ENCODE results near the gene PLCL1.

PLCL1 gene

DNA sequence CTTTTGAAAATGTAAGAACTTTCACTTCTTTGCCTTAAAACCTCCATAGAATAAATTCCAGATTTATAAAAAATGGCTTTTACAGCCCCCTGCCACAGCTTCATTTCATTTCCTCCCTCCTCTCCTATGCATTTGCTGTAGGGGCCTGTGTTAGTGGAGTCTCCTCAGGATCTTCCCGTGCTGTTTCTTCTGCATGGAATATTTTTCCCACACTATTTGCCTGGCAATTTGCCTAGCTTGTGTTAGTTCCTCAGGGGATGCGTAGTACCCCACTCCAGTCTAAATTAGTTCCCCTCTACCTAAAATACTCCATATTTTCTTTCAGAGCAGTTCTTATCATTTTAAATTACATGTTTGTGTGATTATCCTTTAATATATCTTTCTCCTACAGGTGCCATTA, 262.2 kb downstream of the PLCL1 start:
- TF ChIP-seq, protein P1, sequence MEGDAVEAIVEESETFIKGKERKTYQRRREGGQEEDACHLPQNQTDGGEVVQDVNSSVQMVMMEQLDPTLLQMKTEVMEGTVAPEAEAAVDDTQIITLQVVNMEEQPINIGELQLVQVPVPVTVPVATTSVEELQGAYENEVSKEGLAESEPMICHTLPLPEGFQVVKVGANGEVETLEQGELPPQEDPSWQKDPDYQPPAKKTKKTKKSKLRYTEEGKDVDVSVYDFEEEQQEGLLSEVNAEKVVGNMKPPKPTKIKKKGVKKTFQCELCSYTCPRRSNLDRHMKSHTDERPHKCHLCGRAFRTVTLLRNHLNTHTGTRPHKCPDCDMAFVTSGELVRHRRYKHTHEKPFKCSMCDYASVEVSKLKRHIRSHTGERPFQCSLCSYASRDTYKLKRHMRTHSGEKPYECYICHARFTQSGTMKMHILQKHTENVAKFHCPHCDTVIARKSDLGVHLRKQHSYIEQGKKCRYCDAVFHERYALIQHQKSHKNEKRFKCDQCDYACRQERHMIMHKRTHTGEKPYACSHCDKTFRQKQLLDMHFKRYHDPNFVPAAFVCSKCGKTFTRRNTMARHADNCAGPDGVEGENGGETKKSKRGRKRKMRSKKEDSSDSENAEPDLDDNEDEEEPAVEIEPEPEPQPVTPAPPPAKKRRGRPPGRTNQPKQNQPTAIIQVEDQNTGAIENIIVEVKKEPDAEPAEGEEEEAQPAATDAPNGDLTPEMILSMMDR (conservative IDR thresholded peaks at IDR 0.05; ENCODE audit: low read depth, low read length) = no peak
- H3K4me3 ChIP-seq (IDR thresholded peaks at IDR 0.05; ENCODE audit: insufficient read depth, low read depth, low read length) = no peak overlapping the region
- H3K27me3 ChIP-seq (ENCODE audit: insufficient read depth, low read depth) = no peaks in the 10 kb centered on the region
- no peaks in the 10 kb centered on the region for H3K79me2 ChIP-seq (ENCODE audit: insufficient read depth, low read depth)
- H3K9ac ChIP-seq = no peak overlapping the region
- no peak overlapping the region for H2AFZ ChIP-seq (ENCODE audit: low read depth)
- no peaks in the 10 kb centered on the region for H4K20me1 ChIP-seq (ENCODE audit: insufficient read depth)
- no peak overlapping the region for H3K27ac ChIP-seq
- no peaks in the 10 kb centered on the region for H3K36me3 ChIP-seq (ENCODE audit: insufficient read depth)
- H3K4me2 ChIP-seq = no peak overlapping the region
- no peaks in the 10 kb centered on the region for H3K4me1 ChIP-seq (ENCODE audit: low read depth, poor library complexity, severe bottlenecking)

DNA sequence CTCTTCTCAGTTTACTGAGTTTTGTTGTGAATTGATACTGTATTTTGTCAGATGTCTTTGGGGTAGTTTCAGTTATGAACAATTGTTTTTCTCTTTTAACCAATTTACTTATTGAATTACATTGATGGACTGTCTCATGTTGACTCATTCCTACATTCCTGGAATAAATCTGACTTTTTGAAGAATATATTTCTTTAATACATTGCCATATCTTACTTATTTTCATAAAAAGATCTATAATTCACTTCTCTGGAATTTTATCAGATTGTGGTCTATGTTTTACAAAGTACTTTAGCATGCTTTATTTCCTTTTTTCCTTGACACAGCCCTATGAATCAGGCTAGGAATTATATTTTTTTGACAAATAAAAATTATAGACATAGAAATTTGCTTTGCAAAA, 268.3 kb downstream of the PLCL1 start:
- Histone ChIP-seq H3K36me3 (ENCODE audit: insufficient read depth) (no peaks in the 10 kb centered on the region), H3K27ac (no peak overlapping the region), H3K9ac (no peak overlapping the region), H3K4me2 (no peak overlapping the region), H3K4me1 (ENCODE audit: low read depth, poor library complexity, severe bottlenecking) (no peaks in the 10 kb centered on the region), H3K4me3 (IDR thresholded peaks at IDR 0.05; ENCODE audit: insufficient read depth, low read depth, low read length) (no peak overlapping the region), H3K79me2 (ENCODE audit: insufficient read depth, low read depth) (no peaks in the 10 kb centered on the region), H2AFZ (ENCODE audit: low read depth) (no peak overlapping the region), H3K27me3 (ENCODE audit: insufficient read depth, low read depth) (no peaks in the 10 kb centered on the region), H4K20me1 (ENCODE audit: insufficient read depth) (no peaks in the 10 kb centered on the region)
- TF ChIP-seq, protein P1 (conservative IDR thresholded peaks at IDR 0.05; ENCODE audit: low read depth, low read length) = no peak

- H3K36me3 ChIP-seq (ENCODE audit: insufficient read depth) = no peaks in the 10 kb centered on the region
- H3K4me2 ChIP-seq = no peak overlapping the region
- no peaks in the 10 kb centered on the region for H3K27me3 ChIP-seq (ENCODE audit: insufficient read depth, low read depth)
- H3K4me3 ChIP-seq (IDR thresholded peaks at IDR 0.05; ENCODE audit: insufficient read depth, low read depth, low read length) = no peak overlapping the region
- no peak overlapping the region for H3K9ac ChIP-seq
- no peak overlapping the region for H2AFZ ChIP-seq (ENCODE audit: low read depth)
- no peaks in the 10 kb centered on the region for H3K79me2 ChIP-seq (ENCODE audit: insufficient read depth, low read depth)
- TF ChIP-seq, protein P1 (conservative IDR thresholded peaks at IDR 0.05; ENCODE audit: low read depth, low read length) = no peak
- H4K20me1 ChIP-seq (ENCODE audit: insufficient read depth) = no peaks in the 10 kb centered on the region
- no peaks in the 10 kb centered on the region for H3K4me1 ChIP-seq (ENCODE audit: low read depth, poor library complexity, severe bottlenecking)
- no peak overlapping the region for H3K27ac ChIP-seq
Measured at GRCh38 chr2:198073253-198073652, 268.9 kb downstream of the PLCL1 start.

- no peak overlapping the region for H3K4me3 ChIP-seq (IDR thresholded peaks at IDR 0.05; ENCODE audit: insufficient read depth, low read depth, low read length)
- H4K20me1 ChIP-seq (ENCODE audit: insufficient read depth) = no peaks in the 10 kb centered on the region
- H3K4me1 ChIP-seq (ENCODE audit: low read depth, poor library complexity, severe bottlenecking) = no peaks in the 10 kb centered on the region
- no peak overlapping the region for H2AFZ ChIP-seq (ENCODE audit: low read depth)
- H3K79me2 ChIP-seq (ENCODE audit: insufficient read depth, low read depth) = no peaks in the 10 kb centered on the region
- no peaks in the 10 kb centered on the region for H3K27me3 ChIP-seq (ENCODE audit: insufficient read depth, low read depth)
- no peak overlapping the region for H3K4me2 ChIP-seq
- no peaks in the 10 kb centered on the region for H3K36me3 ChIP-seq (ENCODE audit: insufficient read depth)
- TF ChIP-seq, protein P1 (conservative IDR thresholded peaks at IDR 0.05; ENCODE audit: low read depth, low read length) = no peak
- H3K9ac ChIP-seq = no peak overlapping the region
- H3K27ac ChIP-seq = no peak overlapping the region
Measured at GRCh38 chr2:198077477-198077876, 273.1 kb downstream of the PLCL1 start.

Measured in KMS-11 (cell line).